Measurements from ENCODE around the gene AFAP1L2. TPM values are rescaled to one million over a fixed set of nuclear protein-coding genes. Genes with fewer than 3 reads are reported as not detected.

Gene AFAP1L2
- polyA plus RNA-seq, 3 donors: 0.01 to 0.43 TPM; not detected in 1

DNA sequence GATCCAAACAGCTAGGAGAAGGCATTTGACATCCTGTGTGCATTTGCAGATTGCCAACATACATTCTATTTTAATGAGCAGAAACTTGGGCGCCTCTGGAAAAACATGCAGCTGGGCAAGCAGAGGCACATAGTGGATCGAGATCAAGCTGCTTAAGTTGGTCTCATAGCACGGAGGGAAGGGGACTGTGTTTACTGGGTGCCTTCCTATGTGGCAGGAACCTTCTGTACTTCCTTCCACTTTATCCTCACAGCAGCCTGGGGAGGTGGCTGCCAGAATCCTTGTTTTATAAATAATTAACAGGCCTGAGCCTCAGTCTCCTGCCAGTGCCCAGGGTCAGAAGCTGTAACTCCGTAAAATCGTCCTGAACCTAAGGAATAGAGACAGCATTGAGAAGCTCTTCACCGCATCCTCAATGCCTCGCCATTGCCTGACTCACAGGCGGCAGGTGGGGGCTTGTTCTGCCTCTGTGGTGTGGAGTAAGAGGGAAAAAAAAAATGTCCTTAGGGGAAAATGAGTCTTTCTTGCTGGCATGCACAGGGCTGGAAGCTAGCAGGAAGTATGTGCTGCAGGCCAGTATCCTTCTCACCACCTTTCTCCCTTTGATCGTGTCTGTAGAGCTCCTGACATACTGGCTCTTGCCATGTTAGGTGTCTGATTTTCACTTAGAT lies 159.0 kb downstream of the AFAP1L2 start:
- Histone ChIP-seq H3K4me3 (replicated peaks in 1 of 3; ENCODE audit: low read depth in 2 of 3, low read length in 3 of 3) (no peak overlapping the region), H3K4me2 (replicated peaks; ENCODE audit: extremely low read depth, low read length, poor library complexity, severe bottlenecking) (no peak overlapping the region), H3K27ac (ENCODE audit: low read depth in 1 of 2, low read length in 2 of 2) (no peak overlapping the region), H4K20me1 (ENCODE audit: insufficient read depth, low read length) (no peaks in the 10 kb centered on the region), H3K27me3 (ENCODE audit: control insufficient read depth in 2 of 2, insufficient read depth in 2 of 2, low read length in 2 of 2) (peaks cover 14 to 24% of the 10 kb centered on the region in 2 donors), H2AFZ (ENCODE audit: insufficient read depth, low read depth, low read length, poor library complexity, severe bottlenecking) (no peak overlapping the region), H3K4me1 (ENCODE audit: control insufficient read depth in 1 of 2, insufficient read depth in 2 of 2, low read length in 2 of 2) (no peaks in the 10 kb centered on the region), H3K9ac (ENCODE audit: insufficient read depth, low read length, poor library complexity, severe bottlenecking) (no peak overlapping the region), H3K36me3 (replicated peaks in 1 of 2; ENCODE audit: control insufficient read depth in 1 of 2, insufficient read depth in 2 of 2, low read length in 2 of 2) (no peaks in the 10 kb centered on the region), H3K9me3 (replicated peaks in 1 of 2; ENCODE audit: control insufficient read depth in 1 of 2, insufficient read depth in 1 of 2, low read length in 2 of 2) (no peaks in the 10 kb centered on the region), H3K79me2 (ENCODE audit: insufficient read depth, low read length) (no peaks in the 10 kb centered on the region)
- TF ChIP-seq, protein P1, sequence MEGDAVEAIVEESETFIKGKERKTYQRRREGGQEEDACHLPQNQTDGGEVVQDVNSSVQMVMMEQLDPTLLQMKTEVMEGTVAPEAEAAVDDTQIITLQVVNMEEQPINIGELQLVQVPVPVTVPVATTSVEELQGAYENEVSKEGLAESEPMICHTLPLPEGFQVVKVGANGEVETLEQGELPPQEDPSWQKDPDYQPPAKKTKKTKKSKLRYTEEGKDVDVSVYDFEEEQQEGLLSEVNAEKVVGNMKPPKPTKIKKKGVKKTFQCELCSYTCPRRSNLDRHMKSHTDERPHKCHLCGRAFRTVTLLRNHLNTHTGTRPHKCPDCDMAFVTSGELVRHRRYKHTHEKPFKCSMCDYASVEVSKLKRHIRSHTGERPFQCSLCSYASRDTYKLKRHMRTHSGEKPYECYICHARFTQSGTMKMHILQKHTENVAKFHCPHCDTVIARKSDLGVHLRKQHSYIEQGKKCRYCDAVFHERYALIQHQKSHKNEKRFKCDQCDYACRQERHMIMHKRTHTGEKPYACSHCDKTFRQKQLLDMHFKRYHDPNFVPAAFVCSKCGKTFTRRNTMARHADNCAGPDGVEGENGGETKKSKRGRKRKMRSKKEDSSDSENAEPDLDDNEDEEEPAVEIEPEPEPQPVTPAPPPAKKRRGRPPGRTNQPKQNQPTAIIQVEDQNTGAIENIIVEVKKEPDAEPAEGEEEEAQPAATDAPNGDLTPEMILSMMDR (IDR thresholded peaks at IDR 0.05): no peak
- Mint-ChIP-seq H3K27me3 (ENCODE audit: low read depth in 3 of 3) (peaks cover 14 to 40% (median 35%) of the 10 kb centered on the region in 3 donors), H3K27ac (peak overlapping the region in 1 of 7 donors; percentile 26), H3K4me1 (no peaks in the 10 kb centered on the region), H3K9me3 (no peaks in the 10 kb centered on the region), H3K36me3 (no peaks in the 10 kb centered on the region), H3K4me3 (no peak overlapping the region)
- no peak for DNase-seq
- intact Hi-C loops (cut with micrococcal nuclease): no loop called here
- WGBS (ENCODE audit: insufficient coverage): 77% methylated on average over 5 of the region's 9 CpGs

Small RNA genes within 50 kb of the gene (small RNA-seq; reads per million reads assigned to genes)
- gene RN7SL384P (ENCODE audit: insufficient read length, low read depth): not detected

Other genes with a start within 250 kb of the AFAP1L2 start
- gene CCDC186, start 230.3 kb downstream of the AFAP1L2 start, polyA plus RNA-seq: 1 to 10 TPM; 6.9 to 9.8 (median 8.9) TPM
- not detected for gene TDRD1, start 225.1 kb downstream of the AFAP1L2 start, polyA plus RNA-seq
- not detected for gene VWA2, start 165.2 kb downstream of the AFAP1L2 start, polyA plus RNA-seq